HepG2 (cell line): ENCODE measurements around the gene MMP17. TPM values are rescaled to one million over a fixed set of nuclear protein-coding genes. Genes with fewer than 3 reads are reported as not detected.

Source experiments
- AGO2 ChIP-seq: fragments of 200-400 bp; formaldehyde crosslinking; optimal IDR thresholded peaks from 2 replicates; pipeline ENCODE3; 2017; ENCODE audit warnings: mild to moderate bottlenecking, low read depth, low read length, moderate library complexity
- ARNT2 ChIP-seq: sonication (generic); formaldehyde crosslinking; IDR thresholded peaks from 2 replicates; pipeline ENCODE4 v1.8.0; 2022; ENCODE audit warnings: mild to moderate bottlenecking, low read depth, missing genetic modification reagents, moderate library complexity
- BHLHE40 ChIP-seq: IDR thresholded peaks from 2 replicates; pipeline ENCODE4 v1.6.1; 2011; ENCODE audit warnings: low read length, improper control_type of control experiment
- BRF2 ChIP-seq: sonication (generic); formaldehyde crosslinking; IDR thresholded peaks from 2 replicates; pipeline ENCODE4 v1.8.1; 2022; ENCODE audit warnings: mild to moderate bottlenecking, missing genetic modification reagents
- CREB1 ChIP-seq, 2 experiments: fragments of 450-650 bp in 1 of 2; IDR thresholded peaks; 2 replicates each; pipeline ENCODE4 v1.6.1; 2016 to 2017; ENCODE audit warnings: control low read depth in 1 of 2, mild to moderate bottlenecking in 1 of 2, missing compliant biosample characterization in 1 of 2, missing genetic modification characterization in 1 of 2
- DNMT3B ChIP-seq: conservative IDR thresholded peaks from 2 replicates; pipeline ENCODE4 v1.6.1; 2016; ENCODE audit warnings: missing biosample characterization, control low read depth
- FOXP4 ChIP-seq: sonication (generic); formaldehyde crosslinking; IDR thresholded peaks from 2 replicates; pipeline ENCODE4 v1.4.0; 2020; ENCODE audit warnings: missing genetic modification reagents
- GATAD1 ChIP-seq: IDR thresholded peaks from 2 replicates; pipeline ENCODE4 v1.6.1; 2016; ENCODE audit warnings: missing genetic modification reagents, missing compliant biosample characterization
- GMEB2 ChIP-seq: IDR thresholded peaks from 2 replicates; pipeline ENCODE4 v1.6.1; 2016; ENCODE audit warnings: missing biosample characterization, missing genetic modification reagents, low read depth
- HOXA5 ChIP-seq: sonication (generic); formaldehyde crosslinking; IDR thresholded peaks from 2 replicates; pipeline ENCODE4 v1.4.0; 2020; ENCODE audit warnings: missing genetic modification reagents
- IRF2 ChIP-seq: IDR thresholded peaks from 2 replicates; pipeline ENCODE4 v1.6.1; 2018; ENCODE audit warnings: missing genetic modification reagents, missing compliant biosample characterization
- KLF16 ChIP-seq, 2 experiments: sonication (generic) in 1 of 2; formaldehyde crosslinking in 1 of 2; IDR thresholded peaks; 2 replicates each; pipeline versions ENCODE4 v1.6.1 to v1.8.0; 2016 to 2023; ENCODE audit warnings: missing genetic modification reagents in 2 of 2, missing compliant biosample characterization in 1 of 2
- MIER2 ChIP-seq: IDR thresholded peaks from 2 replicates; pipeline ENCODE4 v1.6.1; 2016; ENCODE audit warnings: missing biosample characterization, missing genetic modification reagents
- PRMT3 ChIP-seq: sonication (generic); formaldehyde crosslinking; IDR thresholded peaks from 2 replicates; pipeline ENCODE4 v1.8.1; 2022; ENCODE audit warnings: low read depth, mild to moderate bottlenecking, moderate library complexity, missing genetic modification reagents, borderline replicate concordance
- SRSF4 ChIP-seq: fragments of 200-400 bp; formaldehyde crosslinking; IDR thresholded peaks from one replicate; pipeline ENCODE4 v1.6.1; 2018; ENCODE audit warnings: mild to moderate bottlenecking, low read depth, low read length, moderate library complexity; ENCODE audit not compliant: poor library complexity, severe bottlenecking
- THYN1 ChIP-seq: sonication (generic); formaldehyde crosslinking; IDR thresholded peaks from 2 replicates; pipeline ENCODE4 v1.8.1; 2023; ENCODE audit warnings: low read depth, mild to moderate bottlenecking, moderate library complexity, missing genetic modification reagents, borderline replicate concordance
- ZKSCAN1 ChIP-seq: fragments of 150-350 bp; IDR thresholded peaks from 2 replicates; pipeline ENCODE4 v1.6.1; 2014; ENCODE audit warnings: low read length
- ZNF232 ChIP-seq: sonication (generic); formaldehyde crosslinking; IDR thresholded peaks from 2 replicates; pipeline ENCODE4 v1.4.0; 2020; ENCODE audit warnings: missing genetic modification reagents, borderline replicate concordance
- ZNF343 ChIP-seq: sonication (generic); formaldehyde crosslinking; IDR thresholded peaks from 2 replicates; pipeline ENCODE4 v1.4.0; 2020; ENCODE audit warnings: mild to moderate bottlenecking, missing genetic modification reagents
- ZNF362 ChIP-seq: sonication (generic); formaldehyde crosslinking; IDR thresholded peaks from 2 replicates; pipeline ENCODE4 v1.4.0; 2020; ENCODE audit warnings: missing genetic modification reagents, mild to moderate bottlenecking, borderline replicate concordance
- ZNF496 ChIP-seq: sonication (generic); formaldehyde crosslinking; IDR thresholded peaks from 2 replicates; pipeline ENCODE4 v1.8.1; 2023; ENCODE audit warnings: mild to moderate bottlenecking, moderate library complexity, missing genetic modification reagents; ENCODE audit not compliant: insufficient replicate concordance
- ZNF782 ChIP-seq: sonication (generic); formaldehyde crosslinking; IDR thresholded peaks from 2 replicates; pipeline ENCODE4 v1.4.0; 2020; ENCODE audit warnings: missing genetic modification reagents, mild to moderate bottlenecking, borderline replicate concordance
- polyA plus RNA-seq, 8 experiments: library from polyadenylated mRNA; depleted of rRNA in 3 of 8; stranded (reverse) in 7 of 8; unstranded in 1 of 8; fragments of >200 nt; fragmentation: Illumina TruSeq in 4 of 8; extraction: Trizol in 4 of 8; gene quantifications; 2 replicates each; pipeline versions ENCODE4 v1.2.1 to v1.2.3, GENCODE V29; 2011 to 2016; ENCODE audit warnings: low read depth in 4 of 8, missing spikeins in 1 of 8, mixed read lengths in 1 of 8; ENCODE audit not compliant: insufficient read depth in 1 of 8
- total RNA-seq, 5 experiments: library from RNA; depleted of rRNA; stranded (reverse); fragments of >200 nt; fragmentation: Illumina TruSeq; extraction: Trizol; gene quantifications; 2 replicates each; pipeline ENCODE4 v1.2.3, GENCODE V29; 2016; ENCODE audit warnings: low read depth in 1 of 5

Gene MMP17
- total and polyA plus RNA-seq, 2 of the 13 experiments (the other 11 are each of a cell fraction or from before 2014, with no cell fraction given) = 0.55 to 0.80 TPM

- TF ChIP-seq GMEB2 (CRISPR knock-in tag) (no peak), THYN1 (CRISPR knock-in tag) (no peak), DNMT3B (no peak), ZNF362 (CRISPR knock-in tag) (no peak), PRMT3 (no peak), KLF16 (CRISPR knock-in tag; IDR thresholded peaks at IDR 0.05) (peak in 1 of 2 experiments; percentile 63; a peak in 1 of 4 replicates), HOXA5 (CRISPR knock-in tag) (no peak), ZKSCAN1 (no peak), BHLHE40 (no peak), SRSF4 (no peak), ZNF496 (CRISPR knock-in tag) (no peak), ZNF232 (no peak), IRF2 (no peak), AGO2 (no peak), CREB1 (IDR thresholded peaks at IDR 0.05) (no peak), CREB1 (CRISPR knock-in tag; IDR thresholded peaks at IDR 0.05) (no peak), MIER2 (CRISPR knock-in tag) (no peak), ZNF343 (CRISPR knock-in tag) (no peak), ZNF782 (CRISPR knock-in tag) (no peak), FOXP4 (CRISPR knock-in tag) (no peak; the same call in 1 of the 2 replicates), BRF2 (CRISPR knock-in tag) (no peak), GATAD1 (CRISPR knock-in tag) (no peak), ARNT2 (CRISPR knock-in tag) (no peak)
Observed at GRCh38 chr12:131862084-131862441, 33.9 kb downstream of the MMP17 start (continued).
